IMR-90 (cell line): ENCODE results near the gene FAM98C. TPM values are rescaled to one million over a fixed set of nuclear protein-coding genes. Genes with fewer than 3 reads are reported as not detected.

Experiments
- ATAC-seq: fragments of 200-7000 bp; cut with Tn5 transposase; 2 replicates; pipeline ENCODE4 v1.9.1; 2020; ENCODE audit warnings: low read depth, mild to moderate bottlenecking, moderate library complexity
- BruUV-seq: library from RNA; stranded (reverse); fragments of 400-500 nt; replicated peaks from 2 replicates; lab custom pipeline; 2021; lab: Mats Ljungman, UMichigan
- CTCF ChIA-PET: fragments of 300-600 bp; formaldehyde crosslinking; extraction: SDS; loops from one replicate; lab custom pipeline; 2021; ENCODE audit warnings: antibody characterized with exemption; lab: Yijun Ruan, JAX
- POLR2A ChIA-PET: fragments of 300-600 bp; sonication (Branson Sonifier 250); formaldehyde crosslinking; loops from one replicate; lab custom pipeline; 2022; ENCODE audit warnings: antibody characterized with exemption; ENCODE audit not compliant: unreplicated experiment; lab: Charles Lee
- DNase-seq: peaks from one replicate; pipeline ENCODE4 v3.0.0; 2013
- H2AFZ ChIP-seq: replicated peaks from 2 replicates; pipeline ENCODE3; 2013; ENCODE audit warnings: low read length, mild to moderate bottlenecking; ENCODE audit not compliant: poor library complexity
- H2AK5ac ChIP-seq: 2 replicates; pipeline ENCODE4 v1.6.1; 2013; ENCODE audit warnings: low read depth, low read length, inconsistent platforms
- H2AK9ac ChIP-seq: replicated peaks from 2 replicates; pipeline ENCODE3; 2013; ENCODE audit warnings: mild to moderate bottlenecking, low read depth, low read length, moderate library complexity; ENCODE audit not compliant: poor library complexity
- H2BK120ac ChIP-seq: 2 replicates; pipeline ENCODE4 v1.6.1; 2013; ENCODE audit warnings: low read depth, low read length, inconsistent platforms
- H2BK15ac ChIP-seq: 3 replicates; pipeline ENCODE4 v1.6.1; 2013; ENCODE audit warnings: low read depth, low read length, inconsistent platforms
- H2BK20ac ChIP-seq: 2 replicates; pipeline ENCODE4 v1.6.1; 2013; ENCODE audit warnings: low read depth, mild to moderate bottlenecking, inconsistent platforms, low read length, moderate library complexity
- H2BK5ac ChIP-seq: 2 replicates; pipeline ENCODE4 v1.6.1; 2013; ENCODE audit warnings: mild to moderate bottlenecking, low read depth, low read length, inconsistent platforms; ENCODE audit not compliant: poor library complexity, severe bottlenecking
- H3K14ac ChIP-seq: replicated peaks from 2 replicates; pipeline ENCODE4 v1.6.1; 2013; ENCODE audit warnings: low read depth, low read length, inconsistent platforms
- H3K18ac ChIP-seq: 2 replicates; pipeline ENCODE4 v1.6.1; 2013; ENCODE audit warnings: low read depth, low read length, control low read depth
- H3K23ac ChIP-seq: 2 replicates; pipeline ENCODE4 v1.6.1; 2013; ENCODE audit warnings: low read depth, low read length, inconsistent platforms
- H3K27ac ChIP-seq: 2 replicates; pipeline ENCODE4 v1.5.1; 2013; ENCODE audit warnings: mild to moderate bottlenecking, control low read depth, low read length; ENCODE audit not compliant: insufficient read depth
- H3K27me3 ChIP-seq: 2 replicates; pipeline ENCODE4 v1.6.1; 2013; ENCODE audit warnings: low read length; ENCODE audit not compliant: control insufficient read depth, insufficient read depth
- H3K36me3 ChIP-seq: 2 replicates; pipeline ENCODE4 v1.6.1; 2013; ENCODE audit warnings: low read length, mixed read lengths; ENCODE audit not compliant: control insufficient read depth, insufficient read depth
- H3K4ac ChIP-seq: 2 replicates; pipeline ENCODE4 v1.6.1; 2013; ENCODE audit warnings: low read depth, low read length, inconsistent platforms
- H3K4me1 ChIP-seq: 2 replicates; pipeline ENCODE4 v1.6.1; 2013; ENCODE audit warnings: low read length, mixed read lengths; ENCODE audit not compliant: control insufficient read depth, insufficient read depth
- H3K4me2 ChIP-seq: 2 replicates; pipeline ENCODE4 v1.6.1; 2013; ENCODE audit warnings: low read depth, mild to moderate bottlenecking, control low read depth, low read length, moderate library complexity
- H3K4me3 ChIP-seq: 2 replicates; pipeline ENCODE4 v1.5.1; 2013; ENCODE audit warnings: low read depth, mild to moderate bottlenecking, control low read depth, low read length, moderate library complexity; ENCODE audit not compliant: insufficient read depth
- H3K56ac ChIP-seq: 2 replicates; pipeline ENCODE4 v1.6.1; 2013; ENCODE audit warnings: low read length, inconsistent platforms; ENCODE audit not compliant: insufficient read depth; ENCODE audit errors: extremely low read depth
- H3K79me1 ChIP-seq, 2 experiments: 2 replicates each; pipeline ENCODE4 v1.6.1; 2013; ENCODE audit warnings: low read length in 2 of 2, inconsistent platforms in 1 of 2, low read depth in 1 of 2
- H3K9ac ChIP-seq: 2 replicates; pipeline ENCODE4 v1.6.1; 2013; ENCODE audit warnings: low read depth, low read length, control low read depth
- H3K9me1 ChIP-seq: 2 replicates; pipeline ENCODE4 v1.6.1; 2013; ENCODE audit warnings: low read length, inconsistent platforms; ENCODE audit not compliant: insufficient read depth
- H3K9me3 ChIP-seq: 2 replicates; pipeline ENCODE4 v1.6.1; 2013; ENCODE audit warnings: low read length; ENCODE audit not compliant: control insufficient read depth, insufficient read depth
- H4K20me1 ChIP-seq: 2 replicates; pipeline ENCODE4 v1.6.1; 2013; ENCODE audit warnings: low read length, inconsistent platforms; ENCODE audit not compliant: insufficient read depth
- H4K5ac ChIP-seq: 2 replicates; pipeline ENCODE4 v1.6.1; 2013; ENCODE audit warnings: mild to moderate bottlenecking, low read depth, low read length, control low read depth
- H4K8ac ChIP-seq, 2 experiments: 2 replicates each; pipeline ENCODE4 v1.6.1; 2013; ENCODE audit warnings: low read depth in 2 of 2, low read length in 2 of 2, control low read depth in 1 of 2, inconsistent platforms in 1 of 2
- H4K91ac ChIP-seq: 2 replicates; pipeline ENCODE4 v1.6.1; 2013; ENCODE audit warnings: low read depth, low read length, inconsistent platforms; ENCODE audit not compliant: insufficient read depth
- ELK1 ChIP-seq: fragments of 150-350 bp; IDR thresholded peaks from 2 replicates; pipeline ENCODE4 v1.6.1; 2016; ENCODE audit warnings: low read depth, mild to moderate bottlenecking, low read length, moderate library complexity, borderline replicate concordance
- MAFK ChIP-seq: IDR thresholded peaks from 2 replicates; pipeline ENCODE4 v1.6.1; 2012; ENCODE audit warnings: low read depth, low read length, improper control_type of control experiment
- MAZ ChIP-seq: IDR thresholded peaks from 2 replicates; pipeline ENCODE4 v1.6.1; 2012; ENCODE audit warnings: low read depth, mild to moderate bottlenecking, low read length, improper control_type of control experiment, moderate library complexity, borderline replicate concordance
- WGBS, 2 experiments: methylation state at CpG; one replicate each; pipeline versions ENCODE4 v1.1.5 to v1.1.7; 2013; ENCODE audit warnings: missing lambda C conversion rate in 2 of 2; ENCODE audit not compliant: insufficient read length in 1 of 2; ENCODE audit errors: extremely low coverage in 2 of 2; 5-methylcytosine and 5-hydroxymethylcytosine counted together
- dilution Hi-C: fragments of 300-500 bp; cut with HindIII; formaldehyde crosslinking; loops from one replicate; pipeline ENCODE4 v1.14.3; 2018; ENCODE audit warnings: low sequenced_read_pairs; ENCODE audit not compliant: unreplicated experiment
- in situ Hi-C: fragments of 300-500 bp; cut with MboI; formaldehyde crosslinking; loops from 3 replicates; pipeline ENCODE4 v1.14.3; 2019; ENCODE audit warnings: low sequenced_read_pairs, inconsistent platforms, mixed read lengths
- intact Hi-C: fragments of 100-400 bp; cut with micrococcal nuclease; formaldehyde crosslinking; loops from 2 replicates; pipeline ENCODE4 v1.10.0; 2022
- polyA plus RNA-seq, 3 experiments: library from polyadenylated mRNA; depleted of rRNA; stranded (reverse); fragments of >200 nt; gene quantifications; 2 replicates each; pipeline ENCODE4 v1.2.3, GENCODE V29; 2012; ENCODE audit warnings: low replicate concordance in 1 of 3
- total RNA-seq: library from RNA; depleted of rRNA; stranded (reverse); fragments of >200 nt; gene quantifications from 2 replicates; pipeline ENCODE4 v1.2.3, GENCODE V29; 2012

FAM98C gene
- total and polyA plus RNA-seq, 2 of the 4 experiments (the other 2 are of a cell fraction) = 3.6 to 17.9 TPM

GRCh38 chr19:38404858-38405257, 2.0 kb downstream of the FAM98C start:
- TF ChIP-seq ELK1 (no peak), MAFK (no peak), MAZ (no peak)
- Histone ChIP-seq H3K4me1 (no peaks in the 10 kb centered on the region), H3K9ac (no peak overlapping the region), H4K91ac (no peak overlapping the region), H3K27me3 (no peaks in the 10 kb centered on the region), H3K27ac (no peak overlapping the region), H3K9me1 (0 out of 2 replicates have a peak, but pooled peaks cover 3% of the 10 kb centered on the region), H2AK5ac (no peak overlapping the region), H4K5ac (no peak overlapping the region), H4K8ac (no peak overlapping the region), H3K79me1 (peaks cover 6 to 12% of the 10 kb centered on the region in 2 experiments; a peak in 3 of 4 replicates), H3K4me2 (no peak overlapping the region), H2BK5ac (no peak overlapping the region), H3K56ac (no peak overlapping the region), H3K18ac (no peak overlapping the region), H3K9me3 (no peaks in the 10 kb centered on the region), H3K4ac (no peak overlapping the region), H3K4me3 (no peak overlapping the region), H2BK20ac (no peak overlapping the region), H2BK15ac (no peak overlapping the region), H3K23ac (no peak overlapping the region), H2BK120ac (no peak overlapping the region), H3K14ac (no peak overlapping the region), H2AFZ (no peak overlapping the region), H4K20me1 (no peaks in the 10 kb centered on the region), H3K36me3 (peaks cover 11% of the 10 kb centered on the region; the same call in 1 of the 2 replicates), H2AK9ac (no peak overlapping the region)
- ChIA-PET CTCF (interaction anchor here (0.8 kb wide), 1 partner anchor 12 kb away, joined by 4 read pairs; no protein-coding TSS in a partner anchor), POLR2A (interaction anchor here (0.7 kb wide), 1 partner anchor 15 kb away, joined by 3 read pairs; no protein-coding TSS in a partner anchor)
- in situ Hi-C loops = loop anchor here (25.0 kb wide), 1 partner anchor 532 kb away; the partner anchor contains the start of genes MRPS12 and SARS2
- dilution Hi-C loops = no loop called here
- WGBS, 2 experiments = no CpG with 5 or more reads among the region's 6 CpGs
- no peak for DNase-seq
- ATAC-seq = no peak
- intact Hi-C loops = no loop called here
- BruUV-seq = no TSS peak
